HEK293T (cell line): ENCODE data around the gene MOSMO.

Experiments
- ARNT ChIP-seq: fragments of 450-650 bp; IDR thresholded peaks from 2 replicates; pipeline ENCODE4 v1.6.1; 2017; ENCODE audit warnings: mild to moderate bottlenecking
- BHLHE40 ChIP-seq: fragments of 450-650 bp; IDR thresholded peaks from 2 replicates; pipeline ENCODE4 v1.6.1; 2016; ENCODE audit warnings: mild to moderate bottlenecking, moderate library complexity, borderline replicate concordance
- FOXM1 ChIP-seq: fragments of 450-650 bp; IDR thresholded peaks from 2 replicates; pipeline ENCODE4 v1.6.1; 2017; ENCODE audit warnings: mild to moderate bottlenecking, borderline replicate concordance

- no peak for TF ChIP-seq ARNT
- no peak for TF ChIP-seq FOXM1
- TF ChIP-seq BHLHE40: no peak
Observed at GRCh38 chr16:22123146-22123545, 115.2 kb downstream of the MOSMO start.
